ENCODE data around the gene DNAH6.
"Not testable (repeated sequence)": the region's sequence is repeated elsewhere in the genome, so short reads cannot be mapped to it uniquely, and the experiment has no call there.

The DNAH6 gene, protein sequence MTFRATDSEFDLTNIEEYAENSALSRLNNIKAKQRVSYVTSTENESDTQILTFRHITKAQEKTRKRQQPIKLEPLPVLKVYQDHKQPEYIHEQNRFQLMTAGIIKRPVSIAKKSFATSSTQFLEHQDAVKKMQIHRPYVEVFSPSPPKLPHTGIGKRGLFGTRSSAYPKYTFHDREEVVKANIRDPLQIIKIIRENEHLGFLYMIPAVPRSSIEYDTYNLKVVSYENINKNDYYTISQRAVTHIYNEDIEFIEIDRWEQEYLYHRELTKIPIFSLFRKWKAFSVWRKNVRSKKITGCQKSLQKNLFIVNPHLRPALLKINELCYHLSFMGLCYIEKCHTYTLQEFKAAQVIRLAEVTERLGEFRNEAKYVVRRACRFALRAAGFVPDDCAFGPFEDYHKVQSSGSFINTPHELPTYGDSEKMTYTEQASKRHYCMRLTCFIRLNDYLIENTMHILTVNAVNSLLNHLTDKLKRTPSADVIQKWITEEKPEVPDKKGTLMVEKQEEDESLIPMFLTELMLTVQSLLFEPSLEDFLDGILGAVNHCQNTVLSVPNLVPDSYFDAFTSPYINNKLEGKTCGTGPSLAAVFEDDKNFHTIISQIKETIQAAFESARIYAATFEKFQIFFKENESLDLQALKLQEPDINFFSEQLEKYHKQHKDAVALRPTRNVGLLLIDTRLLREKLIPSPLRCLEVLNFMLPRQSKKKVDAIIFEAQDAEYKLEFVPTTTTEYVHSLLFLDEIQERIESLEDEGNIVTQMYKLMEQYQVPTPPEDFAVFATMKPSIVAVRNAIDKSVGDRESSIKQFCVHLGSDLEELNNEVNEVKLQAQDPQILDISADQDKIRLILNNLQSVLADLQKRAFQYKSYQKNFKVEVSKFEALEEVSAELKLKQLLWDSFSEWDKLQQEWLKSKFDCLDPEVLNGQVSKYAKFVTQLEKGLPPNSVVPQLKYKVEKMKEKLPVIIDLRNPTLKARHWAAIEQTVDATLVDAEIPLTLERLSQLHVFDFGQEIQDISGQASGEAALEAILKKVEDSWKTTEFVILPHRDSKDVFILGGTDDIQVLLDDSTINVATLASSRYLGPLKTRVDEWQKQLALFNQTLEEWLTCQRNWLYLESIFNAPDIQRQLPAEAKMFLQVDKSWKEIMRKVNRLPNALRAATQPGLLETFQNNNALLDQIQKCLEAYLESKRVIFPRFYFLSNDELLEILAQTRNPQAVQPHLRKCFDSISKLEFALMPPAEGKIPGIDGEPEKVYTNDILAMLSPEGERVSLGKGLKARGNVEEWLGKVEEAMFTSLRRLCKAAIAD (N-terminal part only)
- total RNA-seq, result 0 to 0.73 (median 0.16) reads per million in 18 experiments

DNA sequence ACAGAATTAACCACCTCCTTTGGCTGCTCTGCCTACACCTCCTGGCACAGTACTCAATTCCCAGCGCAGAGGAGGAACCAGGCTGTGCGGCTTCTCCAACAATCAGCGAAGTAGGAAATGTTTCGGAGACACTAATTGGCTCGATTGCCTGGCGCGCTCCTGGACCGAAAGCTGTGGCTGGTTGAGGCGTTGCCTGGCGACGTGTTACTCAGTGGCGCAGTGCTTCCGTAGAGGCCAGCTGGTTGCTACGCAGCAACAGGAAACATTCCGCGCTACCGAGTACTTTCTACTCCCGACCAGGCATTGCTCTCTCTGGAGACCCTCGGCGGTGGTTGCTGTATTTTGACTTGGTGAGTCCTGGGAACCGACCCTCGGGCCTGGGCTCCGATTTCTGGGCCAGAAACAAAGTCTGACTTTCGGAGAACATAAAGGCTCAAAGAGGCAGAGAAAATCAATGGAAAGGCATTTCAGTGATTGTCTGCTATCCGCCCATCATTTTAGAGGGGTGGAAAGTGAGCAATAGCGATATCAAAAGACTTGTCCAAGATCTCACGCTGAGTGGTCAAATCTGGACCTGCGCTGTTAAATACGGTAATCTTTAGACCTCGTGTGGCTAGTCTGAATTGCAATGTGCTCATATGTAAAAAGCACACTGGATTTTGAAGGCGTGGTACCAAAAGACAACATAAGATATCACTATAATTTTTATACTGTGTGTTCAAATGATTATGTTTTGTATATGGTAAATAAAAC is at the start of gene DNAH6:
DNAH6 (plus strand) TSS at position 265 of the 753 bp plus-strand sequence. CDS start 1,329 bp downstream, outside the sequence.
- peak; percentile 86 to 88 for DNase-seq

DNA sequence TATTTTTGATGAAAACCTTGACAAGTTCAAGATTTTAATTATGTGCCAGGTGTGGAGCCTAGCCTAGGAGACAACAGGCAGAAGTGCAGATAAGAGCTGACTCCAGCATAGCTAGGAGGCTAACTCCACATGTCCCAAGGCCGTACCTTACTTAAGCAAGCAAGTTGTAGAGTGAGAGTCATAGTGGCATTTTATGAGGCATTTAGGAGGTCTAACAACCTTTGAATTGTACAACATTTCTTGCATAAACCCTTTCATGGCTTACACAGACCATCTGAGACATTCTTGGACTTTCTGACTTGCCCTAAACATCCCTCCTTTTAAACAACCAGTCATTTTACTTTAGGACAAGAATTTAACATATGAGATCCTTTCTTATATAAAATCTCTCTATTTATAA is 48.9 kb upstream of the DNAH6 start:
- DNase-seq, result no peak

DNA sequence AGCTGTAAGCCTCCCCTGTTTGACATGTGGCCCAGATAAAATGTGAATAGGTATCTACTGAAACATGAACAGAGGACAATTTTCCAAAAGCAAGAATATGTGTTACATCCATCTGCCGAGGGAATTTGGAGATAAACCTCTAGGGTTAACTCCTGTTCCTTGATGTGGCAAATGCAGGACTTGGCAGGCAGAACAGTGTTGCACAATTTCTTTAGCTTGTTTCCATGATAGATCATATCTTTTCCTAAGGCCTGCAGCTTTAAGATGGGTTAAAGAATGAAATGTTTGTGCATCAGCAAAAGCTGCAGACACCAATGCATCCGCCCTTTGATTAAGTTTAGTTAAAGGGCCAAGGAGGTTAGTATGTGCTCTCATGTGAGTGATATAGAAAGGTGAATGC is 43.9 kb upstream of the DNAH6 start:
- DNase-seq, result not testable (repeated sequence)

DNA sequence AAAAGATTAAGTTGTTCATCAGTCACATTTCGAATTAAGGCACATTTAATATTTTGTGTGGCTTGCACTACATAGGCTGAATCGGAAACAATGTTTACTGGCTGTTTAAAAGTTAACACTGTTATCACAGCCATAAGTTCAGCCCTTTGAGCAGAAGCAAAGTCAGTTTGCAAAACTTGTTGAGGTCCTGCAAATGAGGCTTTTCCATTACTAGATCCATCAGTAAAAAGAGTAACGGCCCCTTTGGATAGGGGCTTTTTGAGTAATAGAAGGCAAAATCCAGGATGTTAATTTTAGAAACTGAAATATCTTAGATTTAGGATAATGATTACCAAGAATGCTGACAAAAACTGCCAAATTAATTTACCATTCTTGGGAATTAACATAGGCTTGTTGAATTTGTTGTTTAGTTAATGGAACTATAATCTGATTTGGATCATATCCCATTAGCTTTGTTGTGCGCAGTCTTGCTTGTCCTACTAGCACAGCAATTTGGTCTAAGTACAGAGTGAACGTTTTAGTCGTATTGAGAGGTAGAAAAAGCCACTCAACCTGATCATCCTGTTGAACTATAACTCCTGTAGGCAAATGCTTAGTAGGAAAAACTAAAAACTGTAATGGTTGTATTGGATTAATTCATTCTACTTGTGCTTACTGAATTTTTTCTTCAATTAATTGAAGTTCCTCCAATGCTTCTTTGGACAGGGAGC is 43.3 kb upstream of the DNAH6 start:
- no peak for DNase-seq

DNA sequence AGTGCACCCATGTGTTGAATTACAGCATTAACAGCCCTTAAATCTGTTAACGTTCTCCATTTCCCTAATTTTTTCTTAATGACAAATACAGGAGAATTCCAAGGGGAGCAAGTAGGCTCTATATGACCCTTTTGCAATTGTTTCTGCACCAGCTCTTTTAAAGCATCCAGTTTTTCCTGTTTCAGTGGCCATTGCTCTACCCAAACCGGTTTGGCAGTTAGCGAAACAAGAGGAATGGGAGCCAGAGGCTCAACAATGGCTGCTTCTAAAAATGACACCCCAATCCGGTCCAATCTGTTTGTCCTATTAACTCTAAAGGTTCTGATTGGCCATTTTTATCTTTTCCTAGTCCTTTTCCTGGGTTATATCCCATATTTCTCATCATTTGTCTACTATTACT is 42.1 kb upstream of the DNAH6 start:
- DNase-seq, result no peak

DNA sequence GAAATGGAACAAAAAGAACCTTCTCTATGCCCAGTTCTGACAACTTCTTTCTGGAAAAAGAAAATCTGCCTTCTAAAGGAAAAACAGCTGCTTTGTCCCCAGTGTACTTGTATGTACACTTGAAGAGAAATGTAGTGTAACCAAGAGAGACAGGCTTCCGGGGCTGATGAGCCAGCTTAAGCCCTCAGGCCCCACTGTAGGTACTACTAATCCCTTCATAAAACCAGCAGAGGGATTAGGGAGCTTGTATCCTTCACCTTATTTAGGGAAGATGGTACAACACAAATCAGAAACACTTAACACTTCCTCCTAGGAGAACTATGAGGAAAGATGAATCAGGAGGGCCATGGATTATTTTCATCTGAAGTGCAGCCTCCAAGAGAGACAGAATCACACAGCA is 38.4 kb upstream of the DNAH6 start:
- DNase-seq, result no peak

DNA sequence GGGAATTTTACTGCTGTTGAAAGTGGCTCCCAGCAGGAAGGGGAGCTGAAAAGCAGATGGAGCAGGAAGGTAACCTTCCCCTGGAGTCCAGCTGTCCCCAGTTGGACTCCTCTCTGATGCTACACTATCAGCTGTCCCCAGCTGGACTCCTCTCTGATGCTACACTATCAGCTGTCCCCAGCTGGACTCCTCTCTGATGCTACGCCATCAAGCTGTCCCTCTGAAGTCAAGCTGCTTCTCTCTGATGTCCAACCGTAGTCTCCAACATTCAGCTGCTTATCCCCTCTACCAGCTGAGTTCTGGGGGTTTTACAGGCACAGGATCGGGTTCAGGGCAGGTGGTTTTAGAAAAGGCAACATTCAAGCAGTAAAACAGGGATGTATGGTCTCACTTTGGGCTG is 37.4 kb upstream of the DNAH6 start:
- no peak for DNase-seq

DNA sequence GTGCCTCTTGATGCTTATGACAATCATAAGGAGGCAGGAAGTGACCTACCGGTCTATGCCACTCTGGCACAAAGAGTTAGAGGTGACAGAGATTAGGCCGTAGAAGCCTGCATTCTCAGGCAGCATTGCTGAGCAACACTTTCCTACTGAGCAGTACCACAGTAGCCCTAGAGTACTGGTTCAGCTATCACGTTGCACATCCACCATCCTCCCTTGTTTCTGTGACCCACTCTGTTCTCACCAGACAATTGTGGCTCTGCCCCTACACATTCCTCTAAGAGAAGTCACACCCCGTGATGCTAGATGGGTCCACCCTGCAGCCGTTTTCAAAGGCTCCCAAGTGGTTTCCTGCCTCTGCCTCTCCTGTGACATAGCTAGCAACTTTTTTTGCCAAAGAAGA is 34.6 kb upstream of the DNAH6 start:
- DNase-seq, result no peak

DNA sequence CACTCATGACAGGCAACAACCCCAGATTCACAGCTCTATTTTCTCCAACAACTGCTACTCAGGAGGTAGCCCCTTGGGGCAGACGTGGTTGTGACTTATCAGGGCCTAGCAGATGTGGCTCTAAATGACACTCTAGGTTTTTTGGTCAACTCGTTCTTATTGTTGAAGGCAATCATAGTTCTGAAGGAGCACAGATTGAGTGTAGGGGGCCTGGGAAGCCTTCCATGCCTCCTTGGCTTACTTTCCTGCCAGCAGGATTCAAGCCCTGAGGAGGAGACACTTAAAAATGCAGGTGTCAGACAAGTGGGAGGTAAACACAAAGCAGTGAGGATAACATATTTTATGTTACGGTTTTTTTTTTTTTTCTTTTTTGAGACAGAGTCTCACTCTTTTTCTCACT is 33.7 kb upstream of the DNAH6 start:
- DNase-seq, result no peak

DNA sequence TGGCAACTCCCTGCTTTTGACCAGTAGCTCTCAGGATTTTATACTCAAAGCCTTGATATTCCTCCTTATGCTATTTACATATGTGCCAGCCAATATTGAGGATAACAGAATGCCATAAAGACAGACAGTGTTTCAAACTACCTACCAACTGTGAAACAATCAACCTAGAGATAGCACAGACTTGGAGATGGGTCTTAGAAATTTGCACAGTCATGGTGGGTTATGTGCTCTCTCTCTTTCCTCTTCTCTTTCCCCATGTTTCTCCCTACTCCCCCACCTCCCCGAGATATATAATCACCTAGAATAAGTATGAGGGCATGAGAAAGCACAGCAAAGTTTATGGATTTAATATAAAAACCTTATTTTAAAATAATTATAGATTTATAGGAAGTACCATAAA is 33.0 kb upstream of the DNAH6 start:
- no peak for DNase-seq

DNA sequence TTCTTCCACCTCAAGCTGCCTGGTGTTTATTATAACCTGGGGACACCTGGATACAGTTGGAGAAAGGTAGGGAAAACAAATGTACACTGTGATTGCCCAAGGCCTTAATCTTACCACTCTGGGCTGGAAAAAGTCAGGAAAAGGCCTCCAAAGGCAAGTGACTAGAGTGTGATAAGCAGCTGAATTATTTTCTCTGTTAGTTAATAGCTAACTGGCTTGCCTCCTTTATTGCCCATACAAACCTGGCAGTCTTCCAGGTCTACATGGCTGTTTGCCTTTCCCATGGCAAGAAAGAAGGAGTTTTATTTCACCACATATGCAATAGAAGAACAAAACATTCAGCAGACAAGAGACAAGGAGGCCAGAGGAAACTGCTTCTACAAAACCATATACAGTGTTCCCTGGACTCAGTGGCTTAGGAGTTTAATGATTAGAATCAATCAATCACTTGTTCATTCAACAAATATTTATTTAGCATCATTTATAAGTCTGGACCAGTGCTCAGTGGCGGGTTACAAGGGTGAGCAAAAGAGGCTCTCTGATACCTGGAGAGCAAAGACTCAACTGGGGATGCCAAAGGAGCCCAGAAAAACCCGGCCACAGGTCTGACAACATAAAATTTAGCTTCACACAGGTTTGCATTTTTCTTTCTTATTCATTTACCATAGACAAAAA is 29.7 kb upstream of the DNAH6 start:
- no peak for DNase-seq

DNA sequence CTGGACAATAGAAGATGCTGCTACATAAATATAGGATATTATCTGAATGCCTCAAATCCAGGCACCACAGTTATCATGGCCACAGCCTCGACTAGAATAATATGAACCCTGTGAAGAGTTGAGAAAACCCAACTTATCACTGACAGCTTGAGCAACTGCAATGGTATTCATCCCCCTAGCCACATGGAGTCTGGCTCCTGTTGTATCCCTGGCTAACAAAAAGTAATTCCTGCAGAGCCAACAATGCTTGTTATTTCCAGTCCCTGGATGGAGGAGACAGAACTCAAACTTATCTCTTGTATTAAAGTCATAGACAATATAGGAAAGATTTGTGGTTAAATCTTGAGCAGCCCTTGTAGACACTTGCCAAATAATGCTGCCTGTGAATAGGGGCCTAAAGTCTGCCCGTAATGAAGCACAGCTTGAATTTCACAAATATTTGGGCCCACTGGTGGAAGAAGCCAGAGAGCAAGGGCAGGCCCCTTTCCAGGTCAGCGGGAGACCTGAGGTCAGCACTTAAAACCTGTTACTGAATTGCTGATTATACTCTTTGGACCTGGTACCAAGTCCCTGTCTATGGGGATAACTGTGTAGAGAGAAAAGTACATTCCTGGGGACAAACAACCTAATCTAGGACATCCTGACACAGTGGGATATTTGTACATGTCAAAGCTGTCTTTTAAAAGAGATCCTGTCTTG is 28.9 kb upstream of the DNAH6 start:
- DNase-seq, result no peak

DNA sequence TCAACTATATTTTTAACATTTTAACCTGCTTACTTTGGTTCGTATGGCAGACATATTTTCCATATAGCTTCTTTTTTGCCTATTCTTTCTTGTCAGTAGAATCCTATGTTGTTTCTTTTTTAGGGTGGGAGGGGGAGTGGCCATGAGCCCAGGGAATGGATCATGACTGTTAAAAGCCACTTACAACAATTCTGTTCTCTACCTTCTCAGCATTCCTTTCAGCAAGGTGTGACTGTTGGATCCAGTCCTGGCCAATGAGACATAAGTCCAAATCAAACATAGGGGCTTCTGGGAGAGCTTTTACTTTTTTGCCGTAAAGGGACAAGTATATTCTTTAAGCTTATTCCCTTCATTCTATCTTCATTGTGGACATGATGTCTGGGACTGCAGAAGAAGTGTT is 25.0 kb upstream of the DNAH6 start:
- no peak for DNase-seq

DNA sequence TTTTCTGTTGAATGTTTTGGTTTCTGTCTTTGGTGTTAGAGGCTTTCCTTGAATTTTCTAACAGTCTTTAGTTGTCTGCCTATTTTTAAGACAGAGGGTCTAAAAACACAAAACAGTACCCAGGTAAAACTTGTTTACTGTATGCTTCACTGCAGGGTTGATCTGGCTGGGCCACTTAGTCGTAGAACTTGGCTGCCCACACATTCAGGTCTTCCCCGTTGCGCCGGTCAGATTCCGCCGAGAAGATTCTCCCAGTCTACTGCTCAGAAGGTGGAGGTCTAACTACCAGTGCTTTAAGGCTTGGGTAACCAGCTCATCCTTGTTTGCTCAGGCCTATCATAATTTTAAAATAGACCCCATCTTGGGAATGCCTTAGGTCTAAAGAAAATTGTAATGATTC is 24.6 kb upstream of the DNAH6 start:
- no peak for DNase-seq

DNA sequence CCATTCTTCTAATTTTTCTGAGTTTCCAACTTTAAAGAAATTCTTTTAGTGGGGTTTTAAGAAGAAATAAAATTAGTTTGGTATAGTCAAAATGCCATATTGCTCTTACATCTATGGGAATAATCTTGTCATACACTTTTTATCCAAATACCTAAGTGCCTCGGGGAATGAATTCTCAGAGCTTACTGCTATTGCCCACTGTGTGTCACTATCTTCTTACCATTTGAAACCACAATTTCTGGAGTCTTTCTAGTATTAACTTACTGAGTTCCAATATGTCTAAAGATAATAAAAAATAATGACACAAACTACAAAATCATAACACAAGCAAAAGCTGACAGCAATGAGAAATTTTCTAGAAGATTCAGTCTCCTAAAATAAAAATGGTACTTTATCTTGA is 23.7 kb upstream of the DNAH6 start:
- DNase-seq, result no peak

DNA sequence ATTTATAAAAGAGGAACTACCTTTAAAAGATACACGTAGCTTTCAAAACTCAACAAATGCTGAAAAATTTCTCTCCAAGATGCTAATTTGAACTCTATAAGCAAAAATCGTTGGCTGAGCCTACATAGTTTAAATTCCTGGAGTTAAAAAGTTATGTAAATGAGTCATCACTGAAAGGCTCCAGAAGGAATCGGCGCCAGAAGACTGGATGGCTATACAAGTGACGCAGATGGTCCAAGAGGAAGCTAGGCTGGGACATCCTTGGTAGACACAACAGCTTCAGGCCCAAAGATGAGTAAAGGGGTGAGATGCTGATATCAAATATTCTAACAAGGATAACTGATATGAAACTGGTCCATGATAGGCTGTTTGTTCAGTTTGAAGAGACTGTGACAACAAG is 22.8 kb upstream of the DNAH6 start:
- DNase-seq, result no peak

DNA sequence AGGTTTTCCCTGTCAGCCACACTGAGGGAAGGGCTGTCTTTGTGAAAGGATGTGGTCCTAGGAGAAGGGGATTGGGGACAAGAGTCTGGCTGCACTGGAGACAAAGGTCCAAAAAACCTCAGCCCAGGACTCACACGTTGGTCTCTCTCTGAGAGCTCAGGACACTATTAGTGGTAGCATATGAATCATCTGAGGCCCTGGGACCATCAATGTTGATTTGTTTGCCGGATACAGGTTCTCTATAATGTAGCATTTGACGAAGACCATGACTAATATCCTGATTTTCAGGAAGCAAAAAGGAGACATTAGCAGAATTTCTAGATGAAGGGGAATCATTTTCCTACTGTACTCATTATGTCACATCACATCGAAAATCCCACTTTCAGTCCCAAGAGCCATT is 22.2 kb upstream of the DNAH6 start:
- no peak for DNase-seq

DNA sequence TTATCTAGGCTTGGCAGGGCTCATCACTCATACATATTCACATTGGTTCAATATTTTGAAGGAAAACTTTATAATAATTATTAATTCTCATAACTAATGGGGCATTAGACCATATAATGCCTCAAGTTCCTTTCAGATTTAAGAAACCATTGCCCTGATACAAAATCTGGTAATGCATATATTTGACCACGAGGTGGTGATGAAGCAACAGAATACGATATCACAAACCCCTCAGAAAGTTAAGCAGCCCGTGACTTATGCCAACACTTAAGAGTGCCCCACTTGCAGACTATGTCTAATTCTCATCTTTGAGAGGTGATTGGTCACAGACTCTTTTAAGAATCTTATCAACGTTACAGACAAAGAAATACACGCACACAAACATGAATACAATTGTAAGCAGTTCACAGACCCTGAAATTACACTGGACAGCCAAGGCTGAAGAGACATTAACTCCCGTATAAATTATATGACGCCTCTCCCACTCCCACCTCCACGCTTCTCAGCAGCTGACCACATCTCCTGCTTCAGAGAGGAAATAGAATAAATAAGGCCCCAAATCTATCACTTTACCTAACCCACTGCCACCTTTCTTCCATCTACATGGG is 20.7 kb upstream of the DNAH6 start:
- DNase-seq, result peak; percentile 60 to 75

DNA sequence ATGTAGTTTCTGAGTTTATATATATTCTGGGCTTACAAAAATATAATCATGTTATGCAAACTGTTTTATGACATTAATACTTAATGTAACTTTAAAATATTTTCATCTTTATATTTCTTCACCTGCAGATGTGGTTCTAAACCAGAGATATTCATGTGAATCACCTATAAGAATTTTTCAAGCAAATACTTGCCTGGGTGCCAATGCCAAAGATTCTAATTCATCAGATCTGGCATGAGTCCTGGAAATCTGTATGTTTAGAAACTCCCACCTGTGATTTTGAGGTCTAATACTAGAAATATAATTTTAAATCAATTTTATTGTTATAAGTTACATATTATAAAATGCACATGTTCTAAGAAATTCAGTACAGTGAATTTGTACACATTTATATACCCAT is 19.9 kb upstream of the DNAH6 start:
- DNase-seq, result no peak

DNA sequence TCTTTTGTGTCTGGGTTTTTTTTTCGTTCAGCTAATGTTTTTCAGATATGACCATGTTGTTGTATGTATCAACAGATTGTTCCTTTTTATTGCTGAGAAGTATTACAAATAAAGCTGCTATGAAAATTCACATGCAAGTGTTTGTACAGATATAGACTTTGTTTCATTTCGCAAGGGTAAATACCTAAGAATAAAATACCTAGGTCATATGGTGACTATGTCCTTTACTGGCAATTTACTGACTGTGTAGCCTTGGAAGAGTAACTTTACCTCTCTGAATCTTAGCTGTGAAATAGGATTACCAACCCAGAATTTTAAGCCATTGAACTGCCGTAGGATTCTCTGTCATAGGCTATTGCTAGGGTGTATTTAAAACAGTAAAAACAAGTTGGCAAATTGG is 19.0 kb upstream of the DNAH6 start:
- DNase-seq, result no peak

All from inflammatory macrophage (primary cell).